PC-3 (cell line): ENCODE results near the gene POGLUT3. TPM values are rescaled to one million over a fixed set of nuclear protein-coding genes. Genes with fewer than 3 reads are reported as not detected.

Experiments used
- ATAC-seq: fragments of 200-7000 bp; cut with Tn5 transposase; 2 replicates; pipeline ENCODE4 v1.9.1; 2020; ENCODE audit warnings: mild to moderate bottlenecking, moderate library complexity
- BruUV-seq: library from RNA; stranded (reverse); fragments of 400-500 nt; replicated peaks from 2 replicates; lab custom pipeline; 2021; lab: Mats Ljungman, UMichigan
- CTCF ChIA-PET: fragments of 300-600 bp; sonication (Branson Sonifier 250); formaldehyde crosslinking; loops from one replicate; lab custom pipeline; 2022; ENCODE audit warnings: antibody characterized with exemption; lab: Charles Lee
- POLR2A ChIA-PET: fragments of 300-600 bp; sonication (Branson Sonifier 250); formaldehyde crosslinking; loops from one replicate; lab custom pipeline; 2022; ENCODE audit warnings: antibody characterized with exemption; ENCODE audit not compliant: unreplicated experiment; lab: Charles Lee
- DNase-seq: peaks from one replicate; pipeline ENCODE4 v3.0.0-alpha.2; 2015
- H2AFZ ChIP-seq: fragments of 300-600 bp; sonication (generic); 2 replicates; pipeline ENCODE4 v1.6.0; 2016; ENCODE audit warnings: antibody characterized with exemption, low read length
- H3F3A ChIP-seq: fragments of 300-600 bp; sonication (generic); one replicate; pipeline ENCODE4 v1.6.0; 2017; ENCODE audit warnings: antibody characterized with exemption, low read length, control low read depth, mild to moderate bottlenecking; ENCODE audit not compliant: unreplicated experiment
- H3K27ac ChIP-seq: fragments of 300-600 bp; sonication (generic); 2 replicates; pipeline ENCODE4 v1.5.1; 2016; ENCODE audit warnings: mild to moderate bottlenecking, low read length
- H3K27me3 ChIP-seq: fragments of 300-600 bp; sonication (generic); 2 replicates; pipeline ENCODE4 v1.6.1; 2016; ENCODE audit warnings: low read length, mixed read lengths
- H3K36me3 ChIP-seq: fragments of 300-600 bp; sonication (generic); 2 replicates; pipeline ENCODE4 v1.6.1; 2016; ENCODE audit warnings: low read depth, mixed run types, low read length, mixed read lengths
- H3K4me1 ChIP-seq: fragments of 300-600 bp; sonication (generic); 2 replicates; pipeline ENCODE4 v1.5.1; 2016; ENCODE audit warnings: low read length; ENCODE audit not compliant: insufficient read depth
- H3K4me2 ChIP-seq: fragments of 300-600 bp; sonication (generic); 2 replicates; pipeline ENCODE4 v1.6.0; 2016; ENCODE audit warnings: low read length
- H3K4me3 ChIP-seq: fragments of 300-600 bp; sonication (generic); 2 replicates; pipeline ENCODE4 v1.5.1; 2016; ENCODE audit warnings: mild to moderate bottlenecking, low read length, mixed read lengths
- H3K79me2 ChIP-seq: fragments of 300-600 bp; sonication (generic); 2 replicates; pipeline ENCODE4 v1.6.1; 2017; ENCODE audit warnings: low read length, mixed read lengths
- H3K9ac ChIP-seq: fragments of 300-600 bp; sonication (generic); 2 replicates; pipeline ENCODE4 v1.6.0; 2016; ENCODE audit warnings: mild to moderate bottlenecking, low read length
- H3K9me2 ChIP-seq: fragments of 300-600 bp; sonication (generic); replicated peaks from 2 replicates; pipeline ENCODE4 v1.6.1; 2016; ENCODE audit warnings: mixed run types, low read length, mixed read lengths
- H3K9me3 ChIP-seq: fragments of 300-600 bp; sonication (generic); 2 replicates; pipeline ENCODE4 v1.6.1; 2016; ENCODE audit warnings: low read length, mixed read lengths
- H4K20me1 ChIP-seq: fragments of 300-600 bp; sonication (generic); 2 replicates; pipeline ENCODE4 v1.6.1; 2016; ENCODE audit warnings: low read length, mixed read lengths
- CTCF ChIP-seq: fragments of 300-600 bp; sonication (generic); conservative IDR thresholded peaks from 2 replicates; pipeline ENCODE4 v1.5.1; 2017; ENCODE audit warnings: antibody characterized with exemption, low read depth, mild to moderate bottlenecking, low read length
- EZH2 ChIP-seq: fragments of 300-600 bp; sonication (generic); IDR thresholded peaks from one replicate; pipeline ENCODE4 v1.6.1; 2017; ENCODE audit warnings: antibody characterized with exemption, mild to moderate bottlenecking, low read length; ENCODE audit not compliant: unreplicated experiment
- EZH2phosphoT487 ChIP-seq: fragments of 300-600 bp; sonication (generic); IDR thresholded peaks from 2 replicates; pipeline ENCODE4 v1.6.1; 2018; ENCODE audit warnings: mild to moderate bottlenecking, antibody characterized with exemption, low read length, borderline replicate concordance
- intact Hi-C: fragments of 100-400 bp; cut with micrococcal nuclease; formaldehyde crosslinking; loops from 2 replicates; pipeline ENCODE4 v1.9.0; 2023
- total RNA-seq: library from RNA; depleted of rRNA; stranded (reverse); fragments of >200 nt; gene quantifications from 2 replicates; pipeline ENCODE4 v1.2.3, GENCODE V29; 2014

POGLUT3 gene
- total RNA-seq, 1 experiment from 2014 or later, result 36.2 TPM

DNA sequence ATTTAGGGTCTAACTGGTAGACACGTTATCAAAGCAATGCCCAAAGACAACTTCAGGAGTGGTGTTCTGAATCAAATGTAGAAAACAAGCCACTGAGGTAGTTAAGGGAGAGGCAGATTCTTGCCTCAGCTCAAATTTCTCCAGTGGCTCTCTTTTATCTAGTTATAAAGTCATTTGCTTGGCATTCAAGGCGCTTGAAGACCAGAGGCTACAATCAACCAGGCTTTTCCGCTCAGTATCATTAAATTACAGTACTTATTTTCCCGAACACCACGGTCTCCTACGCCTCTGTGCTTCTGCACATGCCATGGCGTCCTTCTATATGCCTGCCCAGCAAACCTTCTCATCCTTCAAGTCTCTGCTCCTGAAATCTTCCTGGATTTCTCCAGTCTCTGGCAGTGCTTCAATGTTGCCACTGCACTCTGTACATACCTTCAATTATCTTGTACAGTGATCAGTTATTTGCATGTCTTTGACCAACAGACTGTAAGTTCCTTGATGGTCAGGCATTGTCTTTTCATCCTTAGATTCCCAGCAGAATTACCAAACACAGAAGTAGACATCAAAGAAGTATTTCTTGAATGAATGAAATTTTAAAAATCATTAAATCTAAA is 1.4 kb downstream of the POGLUT3 start:
- POLR2A ChIA-PET, result interaction anchor here (0.6 kb wide), 1 partner anchor 74 kb away, joined by 3 read pairs; no protein-coding TSS in a partner anchor
- Histone ChIP-seq H2AFZ (peak overlapping the region; percentile 91), H3K9me3 (no peaks in the 10 kb centered on the region), H3K4me1 (peaks cover 34% of the 10 kb centered on the region), H3K79me2 (peaks cover 26% of the 10 kb centered on the region), H3K27me3 (no peaks in the 10 kb centered on the region), H3K4me3 (peak overlapping the region; percentile 68), H3K9ac (peak overlapping the region; percentile 91), H4K20me1 (no peaks in the 10 kb centered on the region), H3K4me2 (peak overlapping the region; percentile 85), H3K27ac (peak overlapping the region; percentile 87), H3F3A (peaks cover 6% of the 10 kb centered on the region), H3K9me2 (no peaks in the 10 kb centered on the region), H3K36me3 (no peaks in the 10 kb centered on the region)
- no TSS peak for BruUV-seq
- intact Hi-C loops, result loop anchor here (1.0 to 5.0 kb wide), 3 partner anchors 29 to 274 kb away; partner anchors contain the start of genes ATM, C11orf65 and NPAT
- TF ChIP-seq CTCF (no peak), EZH2phosphoT487 (no peak), EZH2 (no peak)
- CTCF ChIA-PET, result no interaction called here
- ATAC-seq, result peak; percentile 4
- peak; percentile 27 for DNase-seq

GRCh38 chr11:108495326-108495725 is 2.9 kb downstream of the POGLUT3 start:
- Histone ChIP-seq H4K20me1 (no peaks in the 10 kb centered on the region), H3K4me3 (no peak overlapping the region), H2AFZ (no peak overlapping the region), H3K4me2 (no peak overlapping the region), H3K27ac (no peak overlapping the region), H3K9ac (no peak overlapping the region), H3F3A (peaks cover 6% of the 10 kb centered on the region), H3K4me1 (peaks cover 25% of the 10 kb centered on the region), H3K36me3 (no peaks in the 10 kb centered on the region), H3K27me3 (no peaks in the 10 kb centered on the region), H3K9me3 (no peaks in the 10 kb centered on the region), H3K9me2 (no peaks in the 10 kb centered on the region), H3K79me2 (peaks cover 26% of the 10 kb centered on the region)
- BruUV-seq, result no TSS peak
- ATAC-seq, result no peak
- TF ChIP-seq EZH2 (no peak), CTCF (no peak), EZH2phosphoT487 (no peak)
- intact Hi-C loops, result loop anchor here (5.0 kb wide), 2 partner anchors 78 to 273 kb away; partner anchors contain the start of genes ATM and NPAT
- POLR2A ChIA-PET, result no interaction called here
- CTCF ChIA-PET, result no interaction called here
- peak; percentile 12 for DNase-seq

DNA sequence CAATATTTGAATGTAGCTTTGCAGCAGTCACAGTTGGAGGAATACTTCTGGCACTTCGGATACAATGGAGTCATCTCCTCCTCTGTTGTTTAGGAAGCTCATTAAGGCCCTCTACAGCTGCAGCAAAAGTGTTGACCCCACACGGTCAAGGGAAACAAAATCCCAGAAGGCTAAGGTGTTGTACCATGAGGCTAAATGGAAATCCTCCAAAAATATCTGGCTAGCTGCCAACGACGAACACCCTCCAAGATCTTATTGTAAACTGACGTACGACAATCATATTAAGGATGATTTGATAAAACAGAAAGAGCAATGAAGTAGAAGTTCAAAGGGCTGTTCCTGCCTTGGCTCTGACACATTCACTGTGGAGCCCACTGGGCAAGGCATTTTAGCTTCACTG is 4.0 kb downstream of the POGLUT3 start:
- POLR2A ChIA-PET, result no interaction called here
- intact Hi-C loops, result no loop called here
- Histone ChIP-seq H2AFZ (no peak overlapping the region), H3K4me1 (peaks cover 25% of the 10 kb centered on the region), H3K9ac (no peak overlapping the region), H3K4me2 (no peak overlapping the region), H3K36me3 (no peaks in the 10 kb centered on the region), H4K20me1 (no peaks in the 10 kb centered on the region), H3F3A (peaks cover 6% of the 10 kb centered on the region), H3K79me2 (peaks cover 26% of the 10 kb centered on the region), H3K27ac (no peak overlapping the region), H3K27me3 (no peaks in the 10 kb centered on the region), H3K9me3 (no peaks in the 10 kb centered on the region), H3K4me3 (no peak overlapping the region), H3K9me2 (no peaks in the 10 kb centered on the region)
- TF ChIP-seq CTCF (no peak), EZH2 (no peak), EZH2phosphoT487 (no peak)
- DNase-seq (no peak), ATAC-seq (no peak)
- BruUV-seq, result no TSS peak
- CTCF ChIA-PET, result no interaction called here
